Activated gamma-delta T cell (primary cell): Measurements from ENCODE around the gene EFCAB13.
A peak's percentile ranks its signal among the peaks of the same experiment; 100 is the strongest.

Source experiments
- DNase-seq: peaks from one replicate; lab custom pipeline; 2025; lab: John Stamatoyannopoulos, UW
- total RNA-seq, 2 donors: gene quantifications; one replicate each; lab custom pipeline; 2026; lab: John Stamatoyannopoulos, UW

EFCAB13 gene, protein sequence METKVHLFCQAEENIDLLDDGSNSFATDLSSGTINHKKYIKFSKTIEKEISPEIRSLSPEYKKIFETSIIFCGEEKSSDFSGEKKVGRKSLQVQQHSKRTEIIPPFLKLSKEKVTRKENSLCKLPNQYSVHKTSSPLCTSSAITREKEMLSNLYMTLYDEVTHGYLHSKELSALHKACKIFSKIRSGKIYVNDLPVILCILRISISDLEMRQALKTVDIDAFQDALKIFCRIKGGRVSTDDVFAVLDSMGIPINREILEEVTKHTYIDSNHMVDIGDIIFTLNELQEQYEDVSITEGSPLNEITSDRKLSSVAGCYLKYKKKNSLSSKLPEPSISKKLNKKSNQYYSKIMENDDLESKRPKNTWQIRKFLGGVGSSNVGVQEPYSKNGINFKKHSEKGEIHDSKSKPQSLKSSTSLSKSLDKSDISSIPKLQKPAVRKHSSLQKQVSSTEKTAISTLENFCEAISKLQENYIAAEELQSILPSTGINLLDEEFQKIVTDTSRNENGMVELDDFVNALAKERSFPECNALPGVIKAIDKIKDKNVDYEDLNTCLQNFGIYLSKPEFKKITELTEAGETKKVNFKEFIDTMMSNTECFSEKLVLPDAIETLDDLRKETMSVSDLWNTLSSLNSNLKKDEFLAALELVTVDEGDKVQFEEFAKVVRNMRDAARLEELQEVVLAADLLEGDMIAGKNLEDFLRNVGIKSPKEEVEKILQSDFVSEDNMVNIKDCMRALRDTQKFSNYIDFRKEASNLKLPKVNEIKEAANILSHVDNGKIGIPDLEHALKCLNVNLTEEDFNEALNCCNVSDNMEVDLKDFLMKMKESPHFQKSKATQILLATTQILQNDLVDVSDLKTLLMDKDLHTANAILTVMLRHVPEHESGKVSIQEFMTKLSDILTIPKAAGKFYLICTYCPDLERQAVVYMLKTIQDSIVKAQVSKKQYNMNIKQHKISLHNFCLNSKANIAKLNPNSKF
- 13.3 to 13.6 reads per million in 2 donors for total RNA-seq

DNA sequence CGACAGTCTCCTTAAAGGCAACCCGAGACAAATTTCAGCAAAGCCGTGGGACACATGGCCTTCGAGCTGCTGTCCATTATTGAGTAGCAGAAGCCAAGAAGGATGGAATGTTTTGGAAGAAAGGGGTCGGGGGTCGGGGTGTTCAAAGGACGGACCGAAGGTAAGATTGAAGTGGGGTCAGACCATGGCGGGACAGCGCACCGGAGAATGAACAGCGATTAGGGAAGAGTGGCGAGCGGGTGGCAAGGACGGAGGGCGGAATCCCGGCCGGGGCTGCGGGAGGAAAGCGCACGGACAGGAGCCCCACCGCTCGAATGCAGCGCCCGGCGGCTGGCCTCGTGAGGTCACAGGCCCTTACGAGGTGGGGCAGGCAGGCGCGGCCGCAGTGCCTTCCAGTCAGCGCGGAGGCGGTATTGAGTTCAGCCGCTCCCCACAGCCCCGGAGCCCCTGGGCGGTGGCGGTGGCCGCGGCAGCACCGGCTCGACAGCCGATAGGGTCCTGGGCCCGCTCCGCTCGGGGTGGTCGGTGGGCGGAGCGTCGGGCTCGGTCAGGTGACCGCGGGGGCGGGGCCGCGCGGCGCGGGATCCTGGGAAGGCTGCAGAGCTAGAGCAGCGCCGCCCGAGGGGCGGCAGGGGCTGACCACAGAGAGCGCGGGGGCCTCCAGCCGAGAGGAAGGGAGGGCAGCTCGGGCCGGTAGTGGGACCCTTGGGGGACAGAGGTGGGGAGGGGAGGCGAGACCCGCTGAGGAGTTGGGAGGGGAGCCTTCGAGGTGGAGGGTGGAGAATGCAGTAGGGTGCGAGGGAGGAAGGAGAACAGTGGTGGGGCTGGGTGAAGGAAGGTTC is at the start of gene EFCAB13:
TSS of gene EFCAB13 (plus strand) at position 574 of the 842 bp plus-strand sequence. CDS start 4,399 bp downstream, outside the sequence.
- DNase-seq = peak; percentile 71

DNA sequence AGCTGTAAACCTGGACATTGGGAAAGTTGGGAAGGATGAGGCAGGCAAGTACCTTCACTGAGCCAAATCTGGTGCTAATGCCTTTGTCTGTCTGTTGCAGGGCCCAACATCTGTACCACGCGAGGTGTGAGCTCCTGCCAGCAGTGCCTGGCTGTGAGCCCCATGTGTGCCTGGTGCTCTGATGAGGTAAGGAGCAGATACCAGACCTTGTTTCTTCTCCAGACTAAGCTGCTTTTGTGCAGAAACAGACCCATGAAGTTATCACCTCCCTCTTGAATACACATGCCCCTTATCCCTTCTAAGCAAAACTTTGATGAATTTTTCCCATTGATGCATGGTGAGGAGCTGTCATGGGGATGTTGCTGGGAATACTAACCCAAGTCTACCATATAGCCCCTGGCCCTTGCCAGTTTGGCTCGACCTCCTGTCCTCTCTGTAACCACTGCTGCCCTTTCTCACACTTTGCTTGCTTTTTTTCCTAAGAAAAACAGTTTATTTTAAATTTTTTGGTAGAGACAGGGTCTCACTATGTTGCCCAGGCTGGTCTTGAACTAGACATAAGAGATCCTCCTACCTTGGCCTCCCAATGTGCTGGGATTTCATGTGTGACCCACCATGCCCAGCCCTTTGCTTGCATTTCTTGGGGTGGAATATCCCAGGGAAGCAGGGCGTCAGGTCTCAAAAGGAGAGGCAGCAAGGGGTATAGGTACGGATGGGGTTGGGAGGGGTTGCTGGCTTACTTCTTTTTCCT is 49.3 kb upstream of the EFCAB13 start:
- DNase-seq = no peak

DNA sequence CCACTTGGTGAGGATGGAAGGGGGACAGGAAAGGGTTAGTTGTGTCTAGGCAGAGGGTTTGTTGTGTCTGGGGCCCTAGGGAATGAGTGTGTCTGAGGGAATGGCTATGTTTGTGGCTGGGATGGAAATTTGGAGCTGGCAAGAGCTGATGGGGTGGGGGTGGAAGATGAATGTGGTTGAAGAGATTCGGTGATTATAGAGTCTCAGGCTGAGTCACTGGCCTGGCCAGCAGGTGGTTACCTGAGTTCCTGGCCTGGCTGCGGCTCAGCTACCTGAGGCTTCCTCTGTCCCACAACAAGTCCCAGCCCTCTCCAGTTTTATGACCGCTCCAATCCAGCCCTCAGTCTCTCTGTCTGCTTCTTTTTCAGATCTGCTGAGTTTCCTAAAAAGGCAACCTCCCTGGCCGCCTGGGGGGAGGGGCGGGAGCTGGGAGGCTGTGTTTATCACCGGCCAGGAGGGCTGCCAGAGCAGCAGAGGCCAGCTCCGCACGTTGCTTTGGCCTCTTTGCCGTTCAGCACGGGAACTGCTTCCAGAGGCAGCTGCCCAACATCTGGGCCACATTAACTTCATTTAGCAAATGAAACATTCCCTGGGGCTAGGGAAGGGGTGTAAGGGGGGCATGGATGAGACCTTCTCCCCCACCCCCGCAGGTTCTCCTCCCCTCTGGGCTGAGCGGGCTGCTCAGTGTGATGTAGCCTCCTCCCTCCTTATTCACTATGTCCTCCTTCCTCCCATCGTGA is 48.3 kb upstream of the EFCAB13 start:
- no peak for DNase-seq

- no peak for DNase-seq
Measured at GRCh38 chr17:47276444-47276843, 47.3 kb upstream of the EFCAB13 start.

DNA sequence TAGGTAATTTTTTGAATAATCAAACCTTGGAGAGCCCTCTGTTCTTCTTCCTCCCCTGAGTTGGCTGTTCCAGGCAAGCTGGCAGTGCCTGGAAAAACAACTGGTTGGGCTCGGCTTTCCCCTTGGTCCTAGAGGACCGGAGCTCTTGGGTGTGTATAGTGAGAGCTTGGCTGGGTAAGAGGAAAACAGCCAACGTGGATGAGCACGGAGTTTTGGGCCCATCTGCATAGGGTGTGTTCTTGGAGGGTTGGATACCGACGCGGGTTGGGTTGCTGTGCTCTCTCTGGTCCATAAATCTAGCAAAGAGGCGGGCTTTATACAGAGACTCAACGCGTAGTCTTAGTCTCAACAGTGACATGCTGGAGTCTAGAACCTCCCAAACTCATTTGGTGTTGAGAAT is 46.9 kb upstream of the EFCAB13 start:
- no peak for DNase-seq

GRCh38 chr17:47277921-47278320 is 45.8 kb upstream of the EFCAB13 start:
- DNase-seq = no peak

GRCh38 chr17:47278561-47278960 is 45.2 kb upstream of the EFCAB13 start:
- no peak for DNase-seq

DNA sequence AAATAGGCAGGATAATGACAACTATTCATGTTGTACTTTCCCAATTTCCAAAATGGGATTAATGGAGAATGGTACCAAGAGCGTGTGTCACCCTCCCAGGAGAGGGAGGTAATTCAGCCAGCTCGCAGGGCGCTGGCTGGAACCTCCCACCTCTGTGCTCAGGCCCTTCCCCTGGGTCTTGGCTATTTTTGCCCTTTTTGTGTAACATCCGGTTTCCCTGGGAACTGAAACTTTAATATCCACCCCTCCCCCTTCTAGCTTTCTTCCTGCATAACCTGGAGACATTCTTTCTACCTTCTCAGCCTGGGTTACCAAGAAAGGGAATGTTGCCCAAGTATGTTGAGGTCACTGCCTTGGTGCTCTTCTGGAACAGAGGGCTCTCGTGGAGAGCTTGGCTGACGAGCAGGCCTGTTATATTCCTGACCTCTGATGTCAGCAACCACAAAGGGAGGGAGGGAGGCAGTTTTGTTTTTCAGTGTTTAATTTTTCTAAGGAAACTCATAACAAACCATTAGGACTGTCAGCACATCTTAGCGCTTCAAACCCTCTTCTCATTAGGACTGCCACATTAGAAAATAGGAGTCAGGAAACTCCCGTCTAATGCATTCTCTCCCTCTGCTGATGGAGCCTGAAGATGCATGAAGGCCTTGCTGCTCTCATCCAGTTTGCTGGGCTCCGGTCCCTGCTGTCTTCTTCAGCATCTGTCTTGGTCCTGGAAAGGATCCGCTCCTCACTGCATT is 44.5 kb upstream of the EFCAB13 start:
- no peak for DNase-seq

DNA sequence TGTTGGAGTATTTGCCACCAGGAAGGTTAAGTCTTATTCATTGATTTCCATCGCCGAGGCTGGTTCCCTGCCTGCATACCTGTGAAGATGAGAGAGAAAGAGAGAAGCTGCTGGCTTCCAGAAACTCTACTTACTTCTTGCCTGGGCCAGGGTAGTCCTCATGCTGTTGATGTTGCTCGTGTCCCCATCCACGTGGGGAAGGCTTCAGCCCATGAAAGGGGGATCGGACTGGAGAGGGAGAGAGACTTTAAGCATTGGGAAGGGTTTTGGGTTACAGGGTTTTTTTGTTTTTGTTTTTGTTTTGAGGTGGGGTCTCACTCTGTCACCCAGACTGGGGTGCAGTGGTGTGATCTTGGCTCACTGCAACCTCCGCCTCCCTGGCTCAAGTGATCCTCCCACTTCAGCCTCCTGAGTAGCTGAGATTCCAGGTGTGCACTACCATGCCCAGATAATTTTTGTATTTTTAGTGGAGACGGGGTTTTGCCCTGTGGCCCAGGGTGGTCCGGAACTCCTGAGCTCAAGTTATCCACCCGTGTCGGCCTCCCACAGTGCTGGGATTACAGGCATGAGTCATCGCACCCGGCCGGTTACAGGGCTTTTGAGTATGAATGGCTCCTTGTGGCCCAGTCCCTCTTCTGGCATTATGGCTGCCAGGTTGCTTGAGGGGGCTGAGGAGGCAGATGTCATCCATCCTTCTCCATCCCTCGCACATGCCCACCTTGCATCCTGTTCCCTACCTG is 43.5 kb upstream of the EFCAB13 start:
- DNase-seq = no peak

DNA sequence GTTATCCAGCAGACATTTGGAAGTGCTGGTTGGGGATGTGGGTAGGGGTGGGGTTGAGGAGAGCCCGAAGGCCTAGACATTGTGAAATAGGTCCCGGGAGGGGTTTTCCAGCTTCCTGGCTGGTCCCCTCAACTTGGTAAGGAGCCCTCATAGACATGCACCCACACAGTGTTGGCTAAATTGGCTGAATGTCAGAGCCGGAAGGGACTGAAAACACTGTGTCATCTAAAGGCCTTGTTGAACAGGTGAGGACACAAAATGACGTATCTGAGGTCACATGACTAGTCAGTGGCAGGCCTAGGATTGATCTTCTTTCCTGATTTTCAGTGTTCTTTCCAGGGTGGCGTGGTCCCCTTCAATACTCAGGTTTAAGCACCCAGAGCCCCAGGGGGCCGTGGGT is 42.5 kb upstream of the EFCAB13 start:
- DNase-seq = no peak

- no peak for DNase-seq
Measured at GRCh38 chr17:47285003-47285402, 38.8 kb upstream of the EFCAB13 start.

GRCh38 chr17:47286198-47286914 is 37.4 kb upstream of the EFCAB13 start:
- no peak for DNase-seq

- DNase-seq = no peak
Measured at GRCh38 chr17:47287068-47287467, 36.7 kb upstream of the EFCAB13 start.

DNA sequence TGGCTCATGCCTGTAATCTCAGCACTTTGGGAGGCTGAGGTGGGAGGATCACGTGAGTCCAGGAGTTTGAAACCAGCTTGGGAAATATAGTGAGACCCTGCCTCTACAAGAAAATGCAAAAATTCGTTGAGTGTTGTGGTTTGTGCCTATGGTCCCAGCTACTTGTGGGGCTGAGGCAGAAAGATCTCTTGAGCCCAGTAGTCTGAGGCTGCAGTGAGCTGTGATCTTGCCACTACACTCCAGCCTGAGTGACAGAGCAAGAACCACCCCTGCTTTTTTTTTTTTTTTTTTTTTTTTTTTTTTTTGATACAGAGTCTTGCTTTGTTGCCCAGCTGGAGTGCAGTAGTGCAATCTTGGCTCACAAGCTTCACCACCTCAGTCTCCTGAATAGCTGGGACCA is 36.1 kb upstream of the EFCAB13 start:
- DNase-seq = no peak

DNA sequence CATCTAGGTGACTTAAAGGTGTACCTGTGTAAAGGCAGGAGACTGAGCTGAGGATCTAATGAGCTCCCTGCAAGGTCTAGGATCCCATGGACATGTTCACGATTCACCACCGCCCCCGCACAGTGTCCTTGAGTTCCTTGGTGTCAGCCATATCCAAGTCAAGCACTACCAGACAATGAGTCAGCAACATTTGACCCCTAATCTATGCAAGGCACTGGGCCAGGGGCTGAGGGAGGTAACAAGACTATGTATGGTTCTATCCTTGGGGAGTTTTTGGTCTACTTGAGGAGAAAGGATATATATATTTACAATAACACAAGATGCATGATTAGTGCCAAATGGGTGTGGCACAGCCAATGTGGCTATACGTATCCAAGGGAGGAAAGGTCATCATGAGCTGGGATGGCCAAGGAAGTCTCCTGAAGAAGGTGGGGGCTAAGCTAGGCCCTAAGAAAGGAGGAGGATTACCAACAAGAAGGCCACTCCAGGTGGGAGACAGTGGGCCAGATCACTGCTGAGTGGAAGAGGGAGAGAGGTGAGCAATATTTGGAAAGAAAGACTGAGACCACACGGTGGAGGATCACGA is 35.1 kb upstream of the EFCAB13 start:
- no peak for DNase-seq

- no peak for DNase-seq
Measured at GRCh38 chr17:47289302-47289701, 34.5 kb upstream of the EFCAB13 start.

GRCh38 chr17:47290870-47291241 is 32.9 kb upstream of the EFCAB13 start:
- no peak for DNase-seq
